Loucy (cell line): ENCODE measurements around the gene SUDS3.

ENCODE experiments used
- H2AFZ ChIP-seq: fragments of 200-600 bp; sonication (generic); 2 replicates; pipeline ENCODE4 v1.6.0; 2016; ENCODE audit warnings: antibody characterized with exemption, mild to moderate bottlenecking, low read length, moderate library complexity
- H3F3A ChIP-seq: fragments of 200-600 bp; 2 replicates; pipeline ENCODE4 v1.6.0; 2016; ENCODE audit warnings: antibody characterized with exemption, low read depth, mild to moderate bottlenecking
- H3K27me3 ChIP-seq: fragments of 200-600 bp; sonication (generic); 2 replicates; pipeline ENCODE4 v1.6.1; 2014; ENCODE audit warnings: low read length, mild to moderate bottlenecking; ENCODE audit not compliant: insufficient read depth, poor library complexity, severe bottlenecking
- H3K36me3 ChIP-seq: fragments of 200-600 bp; sonication (generic); 2 replicates; pipeline ENCODE4 v1.6.1; 2016; ENCODE audit warnings: low read length; ENCODE audit not compliant: insufficient read depth
- H3K4me1 ChIP-seq: fragments of 200-600 bp; sonication (generic); 2 replicates; pipeline ENCODE4 v1.5.1; 2014; ENCODE audit warnings: low read length, mild to moderate bottlenecking; ENCODE audit not compliant: insufficient read depth, poor library complexity, severe bottlenecking
- H3K4me2 ChIP-seq: fragments of 200-600 bp; sonication (generic); 2 replicates; pipeline ENCODE4 v1.6.0; 2014; ENCODE audit warnings: antibody characterized with exemption, low read length, low read depth, mild to moderate bottlenecking; ENCODE audit not compliant: poor library complexity, severe bottlenecking
- H3K4me3 ChIP-seq: fragments of 200-600 bp; sonication (generic); 2 replicates; pipeline ENCODE4 v1.5.1; 2014; ENCODE audit warnings: low read length, mild to moderate bottlenecking, mixed read lengths; ENCODE audit not compliant: poor library complexity, severe bottlenecking
- H3K79me2 ChIP-seq: fragments of 200-600 bp; sonication (generic); 2 replicates; pipeline ENCODE4 v1.6.1; 2014; ENCODE audit warnings: low read length; ENCODE audit not compliant: insufficient read depth
- H3K9ac ChIP-seq: fragments of 200-600 bp; sonication (generic); 2 replicates; pipeline ENCODE4 v1.6.0; 2014; ENCODE audit warnings: mild to moderate bottlenecking, low read depth, low read length, moderate library complexity; ENCODE audit not compliant: poor library complexity, severe bottlenecking
- H3K9me2 ChIP-seq: fragments of 200-600 bp; sonication (generic); replicated peaks from 2 replicates; pipeline ENCODE4 v1.6.1; 2016; ENCODE audit warnings: low read depth, low read length, mixed read lengths
- H3K9me3 ChIP-seq: fragments of 200-600 bp; sonication (generic); 2 replicates; pipeline ENCODE4 v1.6.1; 2014; ENCODE audit warnings: mild to moderate bottlenecking, antibody characterized with exemption, low read length, low read depth; ENCODE audit not compliant: insufficient read depth
- H4K20me1 ChIP-seq: fragments of 200-600 bp; sonication (generic); 2 replicates; pipeline ENCODE4 v1.6.0; 2014; ENCODE audit warnings: antibody characterized with exemption, low read length, mild to moderate bottlenecking; ENCODE audit not compliant: insufficient read depth, poor library complexity, severe bottlenecking
- CTCF ChIP-seq: fragments of 200-600 bp; sonication (generic); conservative IDR thresholded peaks from 2 replicates; pipeline ENCODE4 v1.5.1; 2014; ENCODE audit warnings: mild to moderate bottlenecking, antibody characterized with exemption, low read length
- EZH2phosphoT487 ChIP-seq: fragments of 200-600 bp; IDR thresholded peaks from 2 replicates; pipeline ENCODE4 v1.6.1; 2018; ENCODE audit warnings: antibody characterized with exemption, mild to moderate bottlenecking, moderate library complexity, borderline replicate concordance

SUDS3 gene

GRCh38 chr12:118420673-118421072, 44.3 kb downstream of the SUDS3 start:
- no peaks in the 10 kb centered on the region for H3K4me1 ChIP-seq
- H2AFZ ChIP-seq = no peak overlapping the region
- no peaks in the 10 kb centered on the region for H3K9me3 ChIP-seq
- no peak for TF ChIP-seq CTCF
- H3K36me3 ChIP-seq = peaks cover 9% of the 10 kb centered on the region; the same call in 1 of the 2 replicates
- no peaks in the 10 kb centered on the region for H4K20me1 ChIP-seq
- no peaks in the 10 kb centered on the region for H3K27me3 ChIP-seq
- no peak overlapping the region for H3K4me2 ChIP-seq
- no peak overlapping the region for H3K9ac ChIP-seq
- no peaks in the 10 kb centered on the region for H3K79me2 ChIP-seq
- H3K4me3 ChIP-seq = no peak overlapping the region
- no peaks in the 10 kb centered on the region for H3K9me2 ChIP-seq
- H3F3A ChIP-seq = no peaks in the 10 kb centered on the region

- H3K79me2 ChIP-seq = no peaks in the 10 kb centered on the region
- H3K9me3 ChIP-seq = no peaks in the 10 kb centered on the region
- H3K9ac ChIP-seq = no peak overlapping the region
- H3K36me3 ChIP-seq = no peaks in the 10 kb centered on the region
- TF ChIP-seq EZH2phosphoT487 = no peak
- no peak for TF ChIP-seq CTCF
- H3K4me2 ChIP-seq = no peak overlapping the region
- no peaks in the 10 kb centered on the region for H3K27me3 ChIP-seq
- no peak overlapping the region for H2AFZ ChIP-seq
- no peaks in the 10 kb centered on the region for H3K9me2 ChIP-seq
- no peaks in the 10 kb centered on the region for H4K20me1 ChIP-seq
- H3F3A ChIP-seq = no peaks in the 10 kb centered on the region
- no peak overlapping the region for H3K4me3 ChIP-seq
- no peaks in the 10 kb centered on the region for H3K4me1 ChIP-seq
These were observed 48.5 kb downstream of the SUDS3 start for GRCh38 chr12:118424884-118425283.

- Histone ChIP-seq H3F3A (no peaks in the 10 kb centered on the region), H3K79me2 (no peaks in the 10 kb centered on the region), H3K4me3 (no peak overlapping the region), H3K4me1 (no peaks in the 10 kb centered on the region), H2AFZ (no peak overlapping the region), H3K9me2 (no peaks in the 10 kb centered on the region), H3K9me3 (no peaks in the 10 kb centered on the region), H3K36me3 (no peaks in the 10 kb centered on the region), H3K4me2 (no peak overlapping the region), H3K9ac (no peak overlapping the region), H4K20me1 (no peaks in the 10 kb centered on the region), H3K27me3 (no peaks in the 10 kb centered on the region)
- TF ChIP-seq EZH2phosphoT487 (no peak), CTCF (no peak)
These were observed 49.0 kb downstream of the SUDS3 start for GRCh38 chr12:118425364-118425763.
